ENCODE measurements around the gene MDM1. TPM values are rescaled to one million over a fixed set of nuclear protein-coding genes. Genes with fewer than 3 reads are reported as not detected.

MDM1 gene, protein sequence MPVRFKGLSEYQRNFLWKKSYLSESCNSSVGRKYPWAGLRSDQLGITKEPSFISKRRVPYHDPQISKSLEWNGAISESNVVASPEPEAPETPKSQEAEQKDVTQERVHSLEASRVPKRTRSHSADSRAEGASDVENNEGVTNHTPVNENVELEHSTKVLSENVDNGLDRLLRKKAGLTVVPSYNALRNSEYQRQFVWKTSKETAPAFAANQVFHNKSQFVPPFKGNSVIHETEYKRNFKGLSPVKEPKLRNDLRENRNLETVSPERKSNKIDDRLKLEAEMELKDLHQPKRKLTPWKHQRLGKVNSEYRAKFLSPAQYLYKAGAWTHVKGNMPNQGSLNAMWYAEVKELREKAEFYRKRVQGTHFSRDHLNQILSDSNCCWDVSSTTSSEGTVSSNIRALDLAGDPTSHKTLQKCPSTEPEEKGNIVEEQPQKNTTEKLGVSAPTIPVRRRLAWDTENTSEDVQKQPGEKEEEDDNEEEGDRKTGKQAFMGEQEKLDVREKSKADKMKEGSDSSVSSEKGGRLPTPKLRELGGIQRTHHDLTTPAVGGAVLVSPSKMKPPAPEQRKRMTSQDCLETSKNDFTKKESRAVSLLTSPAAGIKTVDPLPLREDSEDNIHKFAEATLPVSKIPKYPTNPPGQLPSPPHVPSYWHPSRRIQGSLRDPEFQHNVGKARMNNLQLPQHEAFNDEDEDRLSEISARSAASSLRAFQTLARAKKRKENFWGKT
- total RNA-seq = 2.3 and 5.2 TPM in 2 replicates

DNA sequence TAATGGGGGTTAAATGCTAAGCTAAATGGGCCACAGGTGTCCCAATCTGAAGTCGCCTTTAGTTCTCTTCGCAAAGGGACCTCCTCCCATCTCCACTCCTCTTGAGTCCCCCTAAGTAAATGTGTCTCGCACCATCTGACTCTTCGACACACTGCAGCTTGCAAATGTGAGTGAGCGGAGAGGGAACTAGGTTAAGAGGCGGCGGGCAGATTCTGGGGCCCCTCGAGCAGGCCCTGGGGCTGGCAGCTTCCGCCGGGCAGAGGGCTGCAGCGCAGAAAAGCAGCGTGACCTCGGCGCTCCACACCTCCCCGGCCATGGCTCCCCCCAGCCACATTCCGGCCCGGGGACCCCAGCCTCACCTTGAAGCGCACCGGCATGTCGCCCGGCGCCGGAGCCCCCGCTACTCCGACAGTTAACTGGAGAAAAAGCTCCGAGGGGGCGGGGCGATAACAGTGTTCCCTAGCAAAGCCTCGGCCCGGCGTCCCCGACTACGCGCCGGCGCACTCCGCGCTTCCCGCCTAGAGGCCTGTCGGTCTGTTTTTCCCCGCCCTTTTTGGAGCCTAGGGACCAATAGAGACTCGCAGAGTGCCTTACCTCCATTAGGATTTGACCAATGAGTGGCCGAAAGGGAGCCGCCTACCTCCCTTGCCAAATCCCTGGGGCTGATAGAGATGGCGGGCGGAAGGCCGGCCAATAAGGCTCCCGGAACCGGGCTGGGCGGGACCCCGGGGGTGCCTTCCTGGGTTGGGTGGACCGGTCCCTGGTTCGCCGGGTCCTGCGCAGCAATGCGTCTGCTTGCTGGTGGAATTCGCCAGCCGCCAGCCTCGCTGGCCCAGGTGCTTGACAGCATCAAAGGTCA is at the start of gene MDM1:
MDM1 (minus strand) TSS at position 494 of the 859 bp plus-strand sequence; CDS start at position 377, 117 bp downstream.

DNA sequence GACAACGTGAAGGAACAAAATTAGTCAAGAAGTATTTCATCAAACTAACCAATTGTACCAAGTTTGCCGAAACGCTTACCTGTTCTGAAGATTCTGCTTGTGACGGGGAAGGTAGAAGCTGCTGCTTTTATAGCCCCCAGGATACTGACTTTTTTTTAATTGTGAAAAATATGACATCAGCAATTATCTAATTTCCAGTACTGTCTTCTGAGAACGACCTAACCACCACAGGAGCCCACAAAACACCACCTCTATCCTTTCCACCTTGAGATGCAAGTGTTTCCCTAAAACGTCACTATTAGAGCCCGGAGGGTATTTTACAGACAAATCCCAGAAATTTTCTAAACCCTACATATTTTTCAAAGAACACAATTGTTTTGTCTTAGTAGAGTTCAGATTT is 78.7 kb downstream of the MDM1 start, which contains the start of gene IL22:
IL22 (minus strand) TSS at position 101 of the 400 bp plus-strand sequence. CDS start 156 bp downstream, outside the sequence.

Other genes starting within 250 kb of the MDM1 start
- not detected in 2 replicates for gene IFNG, start 172.6 kb downstream of the MDM1 start, total RNA-seq
- not detected in 2 replicates for gene IL26, start 106.6 kb downstream of the MDM1 start, total RNA-seq
- not detected in 2 replicates for gene IL22, start 78.8 kb downstream of the MDM1 start, total RNA-seq